HG02571 (cell line): Measurements from ENCODE around the gene HDAC4.

ENCODE experiments used
- ATAC-seq: cut with Tn5 transposase; IDR thresholded peaks from one replicate; pipeline ENCODE4 v1.9.1; 2021; ENCODE audit warnings: mild to moderate bottlenecking, moderate library complexity; ENCODE audit not compliant: unreplicated experiment

The HDAC4 gene

GRCh38 chr2:239194731-239195317 lies 206.0 kb downstream of the HDAC4 start:
- ATAC-seq: no peak

- ATAC-seq: no peak
These were observed 206.7 kb downstream of the HDAC4 start for GRCh38 chr2:239193925-239194677.

DNA sequence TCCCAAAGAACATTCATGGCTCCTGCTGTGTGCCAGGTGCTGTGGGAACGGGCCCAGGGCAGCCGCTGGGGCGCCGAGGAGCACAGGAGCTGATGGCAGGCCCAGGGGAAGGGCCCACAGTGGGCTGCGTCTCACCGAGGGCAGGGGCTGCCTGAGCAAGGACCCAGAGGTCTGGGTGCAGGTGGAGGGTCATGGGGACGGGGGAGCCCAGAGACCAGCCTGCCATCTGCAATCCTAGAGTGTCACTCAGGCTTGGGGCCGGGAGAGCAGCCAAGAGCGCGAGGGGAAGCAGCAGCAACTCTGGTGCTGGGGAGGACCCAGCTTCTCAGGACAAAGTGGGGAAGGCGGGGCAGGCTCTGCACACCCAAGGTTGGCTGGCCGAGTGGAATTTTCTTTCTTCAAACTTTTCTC lies 207.4 kb downstream of the HDAC4 start:
- no peak for ATAC-seq

GRCh38 chr2:239192975-239193374 lies 207.8 kb downstream of the HDAC4 start:
- ATAC-seq: no peak

DNA sequence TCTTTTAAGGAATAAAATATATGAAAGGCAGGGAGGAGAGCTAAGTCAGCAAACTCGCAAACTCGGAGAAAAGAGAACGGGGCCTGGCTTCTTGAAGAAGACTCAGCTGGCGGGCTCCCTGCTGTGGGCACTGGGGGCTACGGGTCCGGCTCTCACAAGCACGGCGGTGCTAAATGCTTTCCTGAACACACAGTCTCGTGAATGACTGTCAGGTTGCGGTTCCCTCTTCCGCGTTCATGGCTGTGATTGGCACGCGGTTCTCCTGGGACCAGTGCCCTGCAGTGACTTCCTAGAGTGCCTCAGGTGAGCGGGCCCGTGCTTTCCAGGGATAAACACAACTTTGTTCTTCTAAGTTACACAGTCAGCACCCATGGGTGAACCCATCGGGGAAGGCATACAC lies 208.4 kb downstream of the HDAC4 start:
- ATAC-seq: no peak

DNA sequence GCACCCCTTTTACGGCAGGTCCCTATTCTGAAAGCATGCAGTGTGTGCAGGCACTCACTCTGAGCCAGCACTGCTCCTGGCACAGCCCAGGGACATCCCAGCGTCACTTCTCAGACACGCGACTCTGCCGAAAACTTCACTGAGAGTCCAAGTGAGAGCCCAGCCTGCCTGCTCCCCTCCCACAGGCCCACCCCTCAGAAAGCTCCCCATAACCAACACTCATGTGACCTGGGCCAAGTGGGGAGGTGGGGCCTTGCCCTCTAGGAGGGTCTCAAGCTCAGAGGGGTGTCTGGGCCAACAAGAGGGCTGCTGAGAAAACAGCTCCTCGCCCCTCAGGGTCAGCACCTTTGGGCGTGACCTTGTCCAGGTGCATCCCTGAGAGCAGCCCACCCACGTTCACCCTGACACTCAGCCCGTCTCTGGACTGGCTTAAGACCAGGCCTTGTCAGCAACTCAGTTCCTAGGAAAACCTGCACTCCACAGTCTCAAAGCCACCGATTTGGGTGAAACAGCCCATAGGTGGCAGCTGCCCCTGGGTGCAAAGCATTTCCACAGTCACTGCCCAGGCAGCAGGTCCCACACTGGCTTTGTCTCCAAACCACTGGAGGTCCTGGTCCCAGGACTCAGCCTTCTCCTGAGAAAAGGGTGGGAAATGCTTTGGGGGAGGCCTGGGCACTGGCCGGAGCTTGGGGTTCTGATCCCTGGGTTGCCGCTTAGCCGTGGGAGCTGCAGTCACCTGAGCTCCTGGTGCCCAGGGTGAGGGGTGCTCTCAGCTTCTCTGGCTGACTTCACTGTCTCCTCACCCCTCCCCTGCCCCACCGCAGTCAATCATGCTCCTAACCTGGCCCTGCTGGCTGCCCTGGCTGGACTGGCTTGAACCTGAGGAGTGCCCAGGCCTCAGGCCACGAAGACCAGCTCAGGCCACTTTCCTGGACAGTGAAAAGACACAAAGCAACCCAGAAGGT lies 209.6 kb downstream of the HDAC4 start:
- no peak for ATAC-seq

DNA sequence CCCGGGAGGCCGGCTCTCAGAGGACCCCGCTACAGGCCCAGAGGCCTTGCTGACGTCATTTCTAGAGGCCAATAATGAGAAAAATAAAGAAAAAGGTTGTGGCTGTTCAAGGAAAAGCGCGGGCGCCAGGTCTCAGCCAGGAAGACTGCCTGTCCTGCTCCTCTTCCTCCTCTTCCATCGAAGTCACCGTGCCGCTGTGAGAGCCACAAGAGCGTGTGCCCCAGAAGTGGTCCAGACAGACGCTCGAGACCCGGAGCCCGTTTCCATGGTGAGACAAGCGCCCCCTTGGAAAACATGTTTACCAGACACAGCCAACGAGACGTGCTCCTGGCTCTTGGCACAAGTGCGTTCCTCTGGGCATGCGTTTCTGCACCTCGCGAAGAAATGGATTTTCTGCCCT lies 210.5 kb downstream of the HDAC4 start:
- no peak for ATAC-seq

DNA sequence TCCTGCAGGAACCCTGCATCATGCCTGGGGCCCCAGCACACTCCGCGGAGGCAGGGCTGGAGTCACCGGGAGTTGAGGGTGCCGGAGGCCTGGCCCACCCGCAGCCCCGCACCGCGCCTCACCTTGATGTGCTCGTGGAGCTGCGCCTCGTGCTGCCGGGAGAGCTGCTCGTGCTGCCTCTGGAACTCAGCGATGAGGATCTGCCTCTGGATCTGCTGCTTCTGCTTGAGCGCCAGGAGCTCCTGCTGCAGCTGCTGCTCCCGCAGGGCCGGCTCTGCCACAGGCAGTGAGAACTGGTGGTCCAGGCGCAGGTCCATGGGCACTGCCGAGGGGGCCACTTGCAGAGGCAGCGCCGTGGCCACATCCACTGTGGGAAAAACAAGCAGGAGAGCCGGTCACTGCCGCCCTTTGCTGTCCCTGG lies 211.1 kb downstream of the HDAC4 start:
- no peak for ATAC-seq

DNA sequence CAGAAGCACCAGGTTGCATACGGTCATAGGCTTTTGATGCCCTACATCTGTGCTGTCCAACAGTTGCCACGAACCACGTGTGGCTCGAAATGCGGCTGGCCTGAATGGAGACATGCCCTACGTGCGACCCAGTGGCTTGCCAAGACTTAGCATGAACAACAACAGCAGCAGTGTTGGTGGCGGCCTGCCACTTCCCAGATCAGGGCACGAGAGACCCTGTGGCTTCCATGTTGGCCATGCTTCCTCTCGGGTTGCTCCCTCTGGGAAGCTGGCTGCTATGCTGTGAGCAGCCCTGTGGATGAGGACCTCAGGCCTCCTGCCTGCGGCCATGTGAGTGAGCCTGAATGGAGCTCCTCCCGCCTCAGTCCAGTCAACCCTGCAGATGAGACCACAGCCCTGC lies 212.3 kb downstream of the HDAC4 start:
- ATAC-seq: no peak

DNA sequence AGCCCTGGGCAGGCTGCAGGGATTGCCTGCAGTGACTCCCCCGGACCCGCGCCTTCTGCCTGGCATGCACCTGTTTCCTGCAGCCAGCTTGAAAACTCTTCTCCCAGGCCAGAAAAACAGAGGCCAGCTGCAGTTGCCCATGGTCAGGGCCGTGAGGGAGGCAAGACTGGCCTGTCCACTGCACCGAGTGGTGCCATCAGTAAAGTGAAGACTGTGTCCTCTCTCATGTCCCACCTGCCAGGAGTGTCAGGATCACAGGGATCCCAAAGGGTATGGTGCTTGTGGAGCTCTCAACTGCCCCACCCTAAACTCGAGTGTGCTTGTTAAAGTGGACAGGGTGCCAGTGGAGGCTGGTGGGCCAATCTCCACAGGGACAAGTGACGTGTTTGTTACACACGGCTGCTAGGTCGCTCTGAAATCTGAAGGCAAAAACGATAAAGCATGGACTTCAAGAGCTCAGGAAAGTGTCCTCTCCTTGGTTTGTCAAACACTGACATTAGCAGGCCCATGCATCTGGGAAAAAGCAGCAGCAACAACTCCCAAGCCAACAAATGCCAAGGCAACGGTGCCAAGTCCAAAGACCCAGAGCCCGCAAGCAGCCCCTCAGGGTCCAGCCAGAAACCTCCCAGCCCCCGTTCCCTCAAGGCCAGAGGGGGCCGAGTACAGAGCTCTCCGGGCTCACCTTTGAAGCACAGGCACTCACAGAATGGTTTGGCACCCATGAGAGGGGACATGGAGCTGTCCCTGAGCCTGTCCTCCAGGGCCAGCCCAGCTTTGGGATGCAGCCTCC lies 213.2 kb downstream of the HDAC4 start:
- ATAC-seq: no peak

DNA sequence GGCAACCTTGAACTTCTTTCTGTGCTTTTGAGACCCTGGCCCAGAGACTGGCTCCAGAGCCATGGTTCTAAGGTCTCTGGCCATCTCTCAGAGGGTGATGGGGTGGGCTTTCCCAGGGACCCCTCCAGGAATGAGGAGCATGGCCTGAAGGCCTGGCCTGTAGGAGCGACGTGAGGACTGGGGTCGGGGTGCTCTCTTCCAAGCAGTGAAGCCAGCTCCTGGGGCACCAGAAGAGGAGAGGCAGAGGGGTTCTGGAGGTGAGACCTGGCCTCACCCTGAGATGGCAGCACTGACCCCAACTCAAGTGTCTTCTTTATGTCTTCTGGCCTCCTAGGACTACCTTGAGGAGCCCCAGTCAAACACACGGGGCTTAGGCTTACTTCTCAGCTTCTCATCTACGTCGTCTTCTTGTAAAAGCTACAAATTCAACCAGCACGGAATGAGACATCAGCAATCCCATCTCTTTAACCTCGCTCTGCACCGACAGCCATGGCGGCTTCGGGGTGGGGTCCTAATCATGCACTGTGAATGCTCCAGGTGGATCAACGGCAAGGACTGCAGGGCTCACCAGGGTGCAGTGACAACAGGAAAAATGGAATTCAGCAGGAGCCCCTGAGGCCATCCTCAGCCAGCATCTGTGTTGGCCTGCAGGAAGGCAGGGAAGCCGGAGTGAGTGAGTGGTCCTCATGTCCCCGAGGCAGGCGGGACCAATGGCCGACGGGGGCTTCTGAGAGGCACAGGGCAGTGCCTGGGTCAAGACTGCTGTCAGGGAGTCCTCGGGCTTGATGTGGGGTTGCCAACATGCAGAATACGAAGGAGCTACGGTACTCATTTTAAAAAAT lies 214.1 kb downstream of the HDAC4 start:
- no peak for ATAC-seq

- no peak for ATAC-seq
These were observed 215.6 kb downstream of the HDAC4 start for GRCh38 chr2:239184968-239185903.

- ATAC-seq: no peak
These were observed 216.6 kb downstream of the HDAC4 start for GRCh38 chr2:239184179-239184578.

DNA sequence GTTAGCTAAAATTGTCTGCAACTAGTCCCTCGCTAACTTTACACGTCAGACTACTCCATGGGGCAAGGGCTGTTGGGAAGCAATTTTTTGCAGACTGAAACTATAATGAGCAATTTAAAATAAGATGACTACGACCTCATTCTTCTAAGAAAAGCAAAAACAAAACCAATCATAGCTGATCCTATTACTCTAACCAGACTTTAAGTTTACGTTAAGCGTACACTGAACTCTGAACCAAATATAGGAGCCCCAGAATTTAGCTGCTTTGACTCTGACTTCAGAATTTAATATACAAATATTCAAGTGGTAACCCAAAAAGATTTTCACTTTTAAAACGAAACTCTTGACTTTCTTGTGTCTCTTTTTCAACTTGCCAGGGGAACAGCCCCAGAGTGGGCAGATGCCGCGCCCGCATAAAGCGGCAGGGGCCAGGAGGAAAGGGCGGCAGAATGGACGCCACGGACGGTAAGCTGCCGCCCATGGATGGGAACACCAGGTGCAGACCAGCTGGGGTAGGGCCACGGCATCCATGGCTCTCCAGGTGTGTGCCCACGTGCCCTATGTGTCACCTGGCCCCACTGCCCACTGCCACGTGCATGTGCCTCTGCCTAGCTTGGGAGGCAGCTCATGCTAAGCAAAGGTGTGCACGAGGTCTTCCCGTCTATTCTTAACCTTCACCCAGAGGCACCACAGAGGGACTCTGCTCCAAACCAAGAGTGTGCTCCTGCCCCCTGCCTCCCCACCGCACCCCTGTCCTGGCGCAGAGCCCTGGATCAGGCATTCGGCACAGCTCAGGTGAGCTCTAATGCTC lies 217.6 kb downstream of the HDAC4 start:
- no peak for ATAC-seq

- ATAC-seq: no peak
These were observed 218.8 kb downstream of the HDAC4 start for GRCh38 chr2:239181903-239182581.

DNA sequence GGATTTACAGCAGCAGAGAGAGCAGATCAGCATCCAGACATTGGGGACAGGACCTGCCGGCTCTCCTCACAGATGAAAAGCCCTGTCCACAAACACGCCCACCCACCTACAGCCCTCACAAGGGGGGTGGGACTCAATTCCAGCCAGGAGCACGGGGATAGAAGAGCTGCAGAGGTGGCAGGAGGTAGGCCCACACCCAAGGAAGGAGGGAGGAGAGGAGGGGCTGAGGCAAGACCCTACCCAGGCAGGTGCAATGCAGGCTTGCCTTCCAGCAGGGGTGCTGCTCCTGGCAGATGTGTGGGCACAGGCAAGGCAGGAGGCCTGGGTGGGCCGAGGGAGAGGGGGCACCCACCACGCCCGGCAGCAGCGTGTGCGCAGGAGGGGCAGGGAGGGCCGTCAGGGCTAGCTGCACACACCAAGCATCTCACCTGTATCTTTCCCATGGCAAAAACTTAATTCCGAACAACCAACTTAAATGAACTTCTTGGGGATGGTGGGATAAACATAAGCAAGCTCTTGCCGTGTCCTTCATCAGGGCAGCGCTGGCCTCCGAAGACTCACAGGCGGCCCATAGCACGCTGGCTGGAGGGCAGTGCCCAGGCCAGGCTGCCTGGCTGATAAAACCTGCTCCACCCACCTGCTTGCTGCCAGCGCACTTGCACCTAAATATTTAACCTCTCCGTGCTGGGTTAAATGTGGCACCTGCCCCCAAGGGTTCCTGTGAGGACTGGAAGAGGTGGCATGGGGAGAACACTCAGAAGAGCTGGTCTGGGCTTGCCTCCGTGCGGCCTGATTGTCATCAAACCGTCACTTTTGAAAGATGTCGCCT lies 219.5 kb downstream of the HDAC4 start:
- ATAC-seq: no peak
